Measurements from ENCODE around the gene ATG3. TPM values are rescaled to one million over a fixed set of nuclear protein-coding genes. Genes with fewer than 3 reads are reported as not detected.

ATG3 gene
- total and polyA plus RNA-seq, 9 of the 15 experiments (the other 6 are each of a cell fraction or from before 2014, with no cell fraction given) = 48.7 to 107 (median 64.7) TPM

- TF ChIP-seq ATF3 (IDR thresholded peaks at IDR 0.05) = peak; percentile 28; the same call in 1 of the 2 replicates
- TF ChIP-seq ATF3 (CRISPR knock-in tag; conservative IDR thresholded peaks at IDR 0.05) = no peak
- TF ChIP-seq CREB1 (IDR thresholded peaks at IDR 0.05) = peak; percentile 76
- TF ChIP-seq CREB1 (CRISPR knock-in tag; IDR thresholded peaks at IDR 0.05) = peak; percentile 59; the same call in 1 of the 2 replicates
- no peak for TF ChIP-seq BCOR (IDR thresholded peaks at IDR 0.05)
- TF ChIP-seq FOXA3 (CRISPR knock-in tag; conservative IDR thresholded peaks at IDR 0.05 in 1 of 2, IDR thresholded peaks at IDR 0.05 in 1 of 2) = no peak
- no peak for TF ChIP-seq ZKSCAN8 (CRISPR knock-in tag; IDR thresholded peaks at IDR 0.05)
- no peak for TF ChIP-seq PRPF4 (IDR thresholded peaks at IDR 0.05; ENCODE audit: insufficient read depth, low read depth, low read length, poor library complexity, severe bottlenecking)
- TF ChIP-seq SFPQ (IDR thresholded peaks at IDR 0.05; ENCODE audit: low read depth, low read length) = no peak
- TF ChIP-seq ZNF184 (CRISPR knock-in tag; IDR thresholded peaks at IDR 0.05) = no peak
- TF ChIP-seq ZNF408 (CRISPR knock-in tag; IDR thresholded peaks at IDR 0.05; ENCODE audit: low read depth) = no peak
- no peak for TF ChIP-seq ZNF274 (IDR thresholded peaks at IDR 0.05; ENCODE audit: borderline replicate concordance, low read depth, low read length)
- no peak for TF ChIP-seq NFXL1 (CRISPR knock-in tag; IDR thresholded peaks at IDR 0.05)
Measured at GRCh38 chr3:112610121-112610520, 48.4 kb upstream of the ATG3 start (continued).
